GM12875 (cell line): ENCODE results near the gene POC1A.

Experiments
- H3K4me3 ChIP-seq: one replicate; pipeline ENCODE4 v1.5.1; 2011; ENCODE audit warnings: low read depth, low read length, control low read depth
- CTCF ChIP-seq: IDR thresholded peaks from 2 replicates; pipeline ENCODE4 v1.5.1; 2011; ENCODE audit warnings: low read depth, mild to moderate bottlenecking, control low read depth, inconsistent platforms, low read length, moderate library complexity, borderline replicate concordance; ENCODE audit not compliant: insufficient read depth

The POC1A gene

GRCh38 chr3:52039846-52040245 is 114.4 kb downstream of the POC1A start:
- H3K4me3 ChIP-seq = no peak overlapping the region
- TF ChIP-seq CTCF = no peak

DNA sequence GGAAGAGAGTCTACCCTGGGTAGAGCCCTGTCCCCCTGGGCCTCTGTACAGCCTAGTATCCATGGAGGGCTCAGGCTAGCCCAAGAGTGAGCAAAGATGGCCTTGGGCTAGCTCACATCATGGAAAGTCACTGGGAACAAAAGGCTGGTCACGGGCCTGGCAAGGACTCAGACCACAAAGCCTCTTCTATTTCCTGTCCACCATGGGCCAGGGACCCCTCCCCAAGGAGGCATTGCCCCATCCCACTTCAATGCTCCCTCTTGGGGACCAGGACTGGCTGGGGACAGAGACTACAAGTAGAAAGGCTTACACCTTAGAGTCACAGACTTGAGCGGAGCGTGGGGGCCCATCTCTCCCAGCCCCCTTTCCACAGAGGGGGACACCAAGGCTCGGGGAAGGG is 114.8 kb downstream of the POC1A start:
- no peak for TF ChIP-seq CTCF
- no peak overlapping the region for H3K4me3 ChIP-seq

DNA sequence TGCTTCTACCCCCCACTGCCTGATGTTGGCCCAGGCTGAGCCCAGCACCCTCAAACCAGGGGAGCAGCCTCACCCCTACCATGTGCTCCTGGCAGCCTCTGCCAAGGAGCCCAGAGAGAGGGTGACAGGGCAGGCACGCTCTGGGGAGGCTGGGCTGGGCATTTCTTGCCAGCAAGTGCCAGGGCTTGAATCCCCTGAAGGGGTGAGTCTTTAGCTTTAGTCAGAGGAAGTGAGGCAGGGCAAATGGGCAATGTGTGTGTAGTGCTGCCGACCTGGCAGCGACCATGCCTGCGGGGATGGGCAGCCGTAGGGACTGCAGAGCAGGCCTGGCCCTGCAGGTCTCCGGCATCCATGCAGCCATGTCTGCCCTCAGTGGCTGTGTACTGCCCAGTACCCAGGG is 116.0 kb downstream of the POC1A start:
- no peak overlapping the region for H3K4me3 ChIP-seq
- TF ChIP-seq CTCF = no peak

DNA sequence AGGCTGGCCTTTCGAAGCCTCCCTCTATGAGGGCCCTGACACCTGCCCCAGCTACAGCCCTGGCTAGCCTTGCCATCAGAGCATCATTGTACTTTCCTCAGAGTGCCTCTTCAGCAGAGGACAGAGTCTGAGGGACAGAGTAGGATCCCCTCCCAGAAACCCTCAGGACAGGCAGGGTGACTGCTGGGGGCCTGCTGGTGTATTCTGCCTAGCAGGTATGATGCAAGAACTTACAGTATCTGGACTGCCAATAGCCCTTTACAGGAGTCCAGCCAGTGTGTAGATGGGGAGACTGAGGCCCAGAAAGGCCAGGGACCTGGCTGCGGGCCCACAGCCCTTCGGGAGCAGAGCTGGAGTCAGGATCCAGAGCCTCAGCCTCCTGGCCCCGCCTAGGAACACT is 116.9 kb downstream of the POC1A start:
- no peak overlapping the region for H3K4me3 ChIP-seq
- TF ChIP-seq CTCF = no peak

GRCh38 chr3:52036829-52037228 is 117.4 kb downstream of the POC1A start:
- H3K4me3 ChIP-seq = no peak overlapping the region
- no peak for TF ChIP-seq CTCF

- TF ChIP-seq CTCF = no peak
- H3K4me3 ChIP-seq = no peak overlapping the region
Measured at GRCh38 chr3:52036222-52036694, 118.0 kb downstream of the POC1A start.

- TF ChIP-seq CTCF = no peak
- H3K4me3 ChIP-seq = no peak overlapping the region
Measured at GRCh38 chr3:52034651-52035050, 119.6 kb downstream of the POC1A start.
